ENCODE measurements around the gene SLC39A9. TPM values are rescaled to one million over a fixed set of nuclear protein-coding genes. Genes with fewer than 3 reads are reported as not detected.
"Not testable (repeated sequence)": the region's sequence is repeated elsewhere in the genome, so short reads cannot be mapped to it uniquely, and the experiment has no call there.

The SLC39A9 gene
- total RNA-seq, 1 experiment from 2014 or later: 44.1 TPM

DNA sequence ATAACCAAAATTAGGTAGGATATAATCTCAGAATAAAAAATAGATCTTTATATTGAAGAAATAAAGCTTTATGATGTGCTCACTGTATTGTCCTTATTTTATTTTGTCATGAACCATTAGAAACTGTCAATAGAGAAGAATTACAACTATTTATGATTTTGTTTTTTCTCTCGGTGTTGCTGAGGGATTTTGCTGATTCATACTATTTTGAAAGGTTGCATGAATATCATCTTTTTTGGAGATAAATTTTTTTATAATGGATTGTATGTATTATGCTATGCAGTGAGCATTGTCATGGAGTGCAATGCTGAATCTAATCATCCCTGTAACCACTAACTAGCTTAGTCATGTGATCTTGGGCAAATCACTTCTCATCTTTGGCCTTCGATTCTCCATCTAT lies 15.0 kb downstream of the SLC39A9 start:
- Mint-ChIP-seq H3K4me1 (peaks cover 3% of the 10 kb centered on the region), H3K27me3 (ENCODE audit: low read depth) (no peaks in the 10 kb centered on the region; the same call in 1 of the 2 replicates), H3K9me3 (peaks cover 14% of the 10 kb centered on the region), H3K36me3 (peaks cover 11% of the 10 kb centered on the region), H3K27ac (no peak overlapping the region), H3K4me3 (no peak overlapping the region)
- POLR2A ChIA-PET: no interaction called here
- CTCF ChIA-PET: interaction anchor here (1.4 kb wide), 1 partner anchor 122 kb away, joined by 3 read pairs; no protein-coding TSS in a partner anchor
- ATAC-seq (no peak), DNase-seq (ENCODE audit: low spot score) (no peak)
- TF ChIP-seq, protein P1, sequence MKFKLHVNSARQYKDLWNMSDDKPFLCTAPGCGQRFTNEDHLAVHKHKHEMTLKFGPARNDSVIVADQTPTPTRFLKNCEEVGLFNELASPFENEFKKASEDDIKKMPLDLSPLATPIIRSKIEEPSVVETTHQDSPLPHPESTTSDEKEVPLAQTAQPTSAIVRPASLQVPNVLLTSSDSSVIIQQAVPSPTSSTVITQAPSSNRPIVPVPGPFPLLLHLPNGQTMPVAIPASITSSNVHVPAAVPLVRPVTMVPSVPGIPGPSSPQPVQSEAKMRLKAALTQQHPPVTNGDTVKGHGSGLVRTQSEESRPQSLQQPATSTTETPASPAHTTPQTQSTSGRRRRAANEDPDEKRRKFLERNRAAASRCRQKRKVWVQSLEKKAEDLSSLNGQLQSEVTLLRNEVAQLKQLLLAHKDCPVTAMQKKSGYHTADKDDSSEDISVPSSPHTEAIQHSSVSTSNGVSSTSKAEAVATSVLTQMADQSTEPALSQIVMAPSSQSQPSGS (CRISPR knock-in tag; IDR thresholded peaks at IDR 0.05; ENCODE audit: borderline replicate concordance, low read depth): no peak
- TF ChIP-seq NR1H2 (CRISPR knock-in tag; IDR thresholded peaks at IDR 0.05): no peak
- TF ChIP-seq, protein P2, sequence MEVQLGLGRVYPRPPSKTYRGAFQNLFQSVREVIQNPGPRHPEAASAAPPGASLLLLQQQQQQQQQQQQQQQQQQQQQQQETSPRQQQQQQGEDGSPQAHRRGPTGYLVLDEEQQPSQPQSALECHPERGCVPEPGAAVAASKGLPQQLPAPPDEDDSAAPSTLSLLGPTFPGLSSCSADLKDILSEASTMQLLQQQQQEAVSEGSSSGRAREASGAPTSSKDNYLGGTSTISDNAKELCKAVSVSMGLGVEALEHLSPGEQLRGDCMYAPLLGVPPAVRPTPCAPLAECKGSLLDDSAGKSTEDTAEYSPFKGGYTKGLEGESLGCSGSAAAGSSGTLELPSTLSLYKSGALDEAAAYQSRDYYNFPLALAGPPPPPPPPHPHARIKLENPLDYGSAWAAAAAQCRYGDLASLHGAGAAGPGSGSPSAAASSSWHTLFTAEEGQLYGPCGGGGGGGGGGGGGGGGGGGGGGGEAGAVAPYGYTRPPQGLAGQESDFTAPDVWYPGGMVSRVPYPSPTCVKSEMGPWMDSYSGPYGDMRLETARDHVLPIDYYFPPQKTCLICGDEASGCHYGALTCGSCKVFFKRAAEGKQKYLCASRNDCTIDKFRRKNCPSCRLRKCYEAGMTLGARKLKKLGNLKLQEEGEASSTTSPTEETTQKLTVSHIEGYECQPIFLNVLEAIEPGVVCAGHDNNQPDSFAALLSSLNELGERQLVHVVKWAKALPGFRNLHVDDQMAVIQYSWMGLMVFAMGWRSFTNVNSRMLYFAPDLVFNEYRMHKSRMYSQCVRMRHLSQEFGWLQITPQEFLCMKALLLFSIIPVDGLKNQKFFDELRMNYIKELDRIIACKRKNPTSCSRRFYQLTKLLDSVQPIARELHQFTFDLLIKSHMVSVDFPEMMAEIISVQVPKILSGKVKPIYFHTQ (CRISPR knock-in tag; IDR thresholded peaks at IDR 0.05): no peak
- TF ChIP-seq, protein P3, sequence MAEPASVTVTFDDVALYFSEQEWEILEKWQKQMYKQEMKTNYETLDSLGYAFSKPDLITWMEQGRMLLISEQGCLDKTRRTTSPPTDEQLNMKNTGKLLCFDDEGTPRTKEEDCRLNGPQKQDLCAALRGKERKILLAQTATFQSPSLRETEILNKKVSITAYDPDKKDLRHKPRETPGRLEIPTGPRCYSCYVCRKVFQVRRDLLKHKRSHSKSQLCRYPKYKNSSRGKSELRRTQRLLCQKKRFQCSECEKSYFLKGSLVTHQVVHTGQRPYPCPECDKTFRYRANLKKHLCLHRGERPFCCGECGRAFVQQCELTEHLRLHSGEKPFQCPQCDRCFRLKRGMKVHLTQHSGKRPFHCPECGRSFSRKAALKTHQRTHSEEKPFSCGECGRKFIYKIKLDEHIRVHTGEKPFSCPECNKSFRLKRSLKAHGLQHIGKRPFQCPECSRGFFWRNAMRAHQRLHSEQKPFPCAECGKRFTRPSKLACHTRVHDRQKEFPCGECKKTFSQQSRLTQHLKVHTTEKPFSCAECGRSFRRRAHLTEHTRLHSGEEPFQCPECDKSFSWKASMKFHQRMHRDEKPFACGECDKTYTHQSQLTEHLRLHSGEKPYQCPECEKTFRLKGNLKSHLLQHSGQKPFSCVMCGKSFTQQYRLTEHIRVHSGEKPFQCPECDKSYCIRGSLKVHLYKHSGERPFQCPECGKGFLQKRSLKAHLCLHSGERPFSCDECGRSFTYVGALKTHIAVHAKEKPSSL (CRISPR knock-in tag; conservative IDR thresholded peaks at IDR 0.05): no peak
- TF ChIP-seq MXD4 (CRISPR knock-in tag; IDR thresholded peaks at IDR 0.05; ENCODE audit: borderline replicate concordance): no peak
- TF ChIP-seq EMX1 (CRISPR knock-in tag; IDR thresholded peaks at IDR 0.05): no peak
- no peak for TF ChIP-seq KAT7 (CRISPR knock-in tag; IDR thresholded peaks at IDR 0.05; ENCODE audit: borderline replicate concordance)
- TF ChIP-seq, protein P4, sequence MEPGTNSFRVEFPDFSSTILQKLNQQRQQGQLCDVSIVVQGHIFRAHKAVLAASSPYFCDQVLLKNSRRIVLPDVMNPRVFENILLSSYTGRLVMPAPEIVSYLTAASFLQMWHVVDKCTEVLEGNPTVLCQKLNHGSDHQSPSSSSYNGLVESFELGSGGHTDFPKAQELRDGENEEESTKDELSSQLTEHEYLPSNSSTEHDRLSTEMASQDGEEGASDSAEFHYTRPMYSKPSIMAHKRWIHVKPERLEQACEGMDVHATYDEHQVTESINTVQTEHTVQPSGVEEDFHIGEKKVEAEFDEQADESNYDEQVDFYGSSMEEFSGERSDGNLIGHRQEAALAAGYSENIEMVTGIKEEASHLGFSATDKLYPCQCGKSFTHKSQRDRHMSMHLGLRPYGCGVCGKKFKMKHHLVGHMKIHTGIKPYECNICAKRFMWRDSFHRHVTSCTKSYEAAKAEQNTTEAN (CRISPR knock-in tag; IDR thresholded peaks at IDR 0.05): no peak
- TF ChIP-seq, protein P5, sequence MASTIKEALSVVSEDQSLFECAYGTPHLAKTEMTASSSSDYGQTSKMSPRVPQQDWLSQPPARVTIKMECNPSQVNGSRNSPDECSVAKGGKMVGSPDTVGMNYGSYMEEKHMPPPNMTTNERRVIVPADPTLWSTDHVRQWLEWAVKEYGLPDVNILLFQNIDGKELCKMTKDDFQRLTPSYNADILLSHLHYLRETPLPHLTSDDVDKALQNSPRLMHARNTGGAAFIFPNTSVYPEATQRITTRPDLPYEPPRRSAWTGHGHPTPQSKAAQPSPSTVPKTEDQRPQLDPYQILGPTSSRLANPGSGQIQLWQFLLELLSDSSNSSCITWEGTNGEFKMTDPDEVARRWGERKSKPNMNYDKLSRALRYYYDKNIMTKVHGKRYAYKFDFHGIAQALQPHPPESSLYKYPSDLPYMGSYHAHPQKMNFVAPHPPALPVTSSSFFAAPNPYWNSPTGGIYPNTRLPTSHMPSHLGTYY (CRISPR knock-in tag; IDR thresholded peaks at IDR 0.05): no peak
- no peak for TF ChIP-seq ETV6 (CRISPR knock-in tag; IDR thresholded peaks at IDR 0.05)
- TF ChIP-seq NR2C2 (CRISPR knock-in tag; IDR thresholded peaks at IDR 0.05): no peak
- TF ChIP-seq, protein P6, sequence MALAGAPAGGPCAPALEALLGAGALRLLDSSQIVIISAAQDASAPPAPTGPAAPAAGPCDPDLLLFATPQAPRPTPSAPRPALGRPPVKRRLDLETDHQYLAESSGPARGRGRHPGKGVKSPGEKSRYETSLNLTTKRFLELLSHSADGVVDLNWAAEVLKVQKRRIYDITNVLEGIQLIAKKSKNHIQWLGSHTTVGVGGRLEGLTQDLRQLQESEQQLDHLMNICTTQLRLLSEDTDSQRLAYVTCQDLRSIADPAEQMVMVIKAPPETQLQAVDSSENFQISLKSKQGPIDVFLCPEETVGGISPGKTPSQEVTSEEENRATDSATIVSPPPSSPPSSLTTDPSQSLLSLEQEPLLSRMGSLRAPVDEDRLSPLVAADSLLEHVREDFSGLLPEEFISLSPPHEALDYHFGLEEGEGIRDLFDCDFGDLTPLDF (CRISPR knock-in tag; IDR thresholded peaks at IDR 0.05): no peak
- no peak for TF ChIP-seq ZNF121 (CRISPR knock-in tag; IDR thresholded peaks at IDR 0.05)
- no peak for TF ChIP-seq NR3C1 (CRISPR knock-in tag; conservative IDR thresholded peaks at IDR 0.05; ENCODE audit: low read depth)
- TF ChIP-seq, protein P7, sequence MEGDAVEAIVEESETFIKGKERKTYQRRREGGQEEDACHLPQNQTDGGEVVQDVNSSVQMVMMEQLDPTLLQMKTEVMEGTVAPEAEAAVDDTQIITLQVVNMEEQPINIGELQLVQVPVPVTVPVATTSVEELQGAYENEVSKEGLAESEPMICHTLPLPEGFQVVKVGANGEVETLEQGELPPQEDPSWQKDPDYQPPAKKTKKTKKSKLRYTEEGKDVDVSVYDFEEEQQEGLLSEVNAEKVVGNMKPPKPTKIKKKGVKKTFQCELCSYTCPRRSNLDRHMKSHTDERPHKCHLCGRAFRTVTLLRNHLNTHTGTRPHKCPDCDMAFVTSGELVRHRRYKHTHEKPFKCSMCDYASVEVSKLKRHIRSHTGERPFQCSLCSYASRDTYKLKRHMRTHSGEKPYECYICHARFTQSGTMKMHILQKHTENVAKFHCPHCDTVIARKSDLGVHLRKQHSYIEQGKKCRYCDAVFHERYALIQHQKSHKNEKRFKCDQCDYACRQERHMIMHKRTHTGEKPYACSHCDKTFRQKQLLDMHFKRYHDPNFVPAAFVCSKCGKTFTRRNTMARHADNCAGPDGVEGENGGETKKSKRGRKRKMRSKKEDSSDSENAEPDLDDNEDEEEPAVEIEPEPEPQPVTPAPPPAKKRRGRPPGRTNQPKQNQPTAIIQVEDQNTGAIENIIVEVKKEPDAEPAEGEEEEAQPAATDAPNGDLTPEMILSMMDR (IDR thresholded peaks at IDR 0.05): no peak
- no peak for TF ChIP-seq RELA (CRISPR knock-in tag; IDR thresholded peaks at IDR 0.05; ENCODE audit: borderline replicate concordance)
- no peak for TF ChIP-seq SOX15 (CRISPR knock-in tag; IDR thresholded peaks at IDR 0.05)

DNA sequence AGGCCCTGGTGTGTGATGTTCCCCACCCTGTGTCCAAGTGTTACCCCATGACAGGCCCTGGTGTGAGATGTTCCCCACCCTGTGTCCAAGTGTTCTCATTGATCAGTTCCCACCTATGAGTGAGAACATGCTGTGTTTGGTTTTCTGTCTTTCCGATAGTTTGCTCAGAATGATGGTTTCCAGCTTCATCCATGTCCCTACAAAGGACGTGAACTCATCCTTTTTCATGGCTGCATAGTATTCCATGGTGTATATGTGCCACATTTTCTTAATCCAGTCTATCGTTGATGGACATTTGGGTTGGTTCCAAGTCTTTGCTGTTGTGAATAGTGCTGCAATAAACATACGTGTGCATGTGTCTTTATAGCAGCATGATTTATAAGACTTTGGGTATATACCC lies 17.6 kb downstream of the SLC39A9 start:
- CTCF ChIA-PET; H3K27ac Mint-ChIP-seq; H3K27me3 Mint-ChIP-seq (ENCODE audit: low read depth); H3K4me3 Mint-ChIP-seq; POLR2A ChIA-PET; ATAC-seq; H3K4me1 Mint-ChIP-seq; DNase-seq (ENCODE audit: low spot score): not testable (repeated sequence)
- Mint-ChIP-seq H3K9me3 (peaks cover 24% of the 10 kb centered on the region), H3K36me3 (peaks cover 17% of the 10 kb centered on the region)
